Spleen (tissue), 7 donors: ENCODE data around the gene LRIG1.

Source experiments
- POLR2A ChIP-seq, 3 donors: fragments of 450-650 bp; IDR thresholded peaks; one replicate each; pipeline ENCODE4 v1.5.1; 2017; ENCODE audit warnings: antibody characterized with exemption in 3 of 3, mild to moderate bottlenecking in 1 of 3
- POLR2AphosphoS5 ChIP-seq, 3 donors: sonication (generic); formaldehyde crosslinking; IDR thresholded peaks; one replicate each; pipeline ENCODE4 v1.5.1; 2017; ENCODE audit warnings: antibody characterized with exemption in 3 of 3
- TF ChIP-seq, protein P1 (sequence below), 11 experiments: fragments of 200-600 bp in 7 of 11; fragments of 450-650 bp in 4 of 11; sonication (generic) in 4 of 11; IDR thresholded peaks in 8 of 11; conservative IDR thresholded peaks in 3 of 11; 1 replicate in 7 of 11; 2 replicates in 4 of 11; pipeline versions ENCODE4 v1.4.0 to v1.8.0; 2016 to 2021; ENCODE audit warnings: antibody characterized with exemption in 11 of 11, inconsistent platforms in 4 of 11, mild to moderate bottlenecking in 1 of 11
- donor health status: DM: no; HTN: no; CAD: no; lungs with moderate emphysema.
- donor health status: DM: no; HTN: no; CAD: no.
- donor health status: DM: no; HTN: no; CAD: no.

DNA sequence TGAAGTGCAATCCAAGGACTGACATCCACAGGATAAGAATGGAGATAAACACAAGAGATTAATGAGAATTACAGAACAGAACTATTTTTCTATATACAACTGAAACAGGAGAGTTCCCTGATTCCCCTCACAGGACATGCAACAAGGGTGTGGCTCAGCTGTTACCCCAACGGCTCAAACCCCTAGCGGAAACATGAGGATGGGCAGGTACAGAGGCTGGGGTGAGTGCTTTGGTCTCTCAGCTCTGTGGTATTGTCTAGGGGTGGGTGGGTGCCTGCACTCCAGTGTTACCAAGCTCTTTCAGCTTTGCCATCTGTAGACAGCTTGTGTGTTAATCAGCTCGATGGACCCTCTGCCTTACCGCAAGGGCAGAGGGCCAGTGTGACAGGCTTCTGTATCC lies 17.8 kb upstream of the LRIG1 start:
- TF ChIP-seq, protein P1, sequence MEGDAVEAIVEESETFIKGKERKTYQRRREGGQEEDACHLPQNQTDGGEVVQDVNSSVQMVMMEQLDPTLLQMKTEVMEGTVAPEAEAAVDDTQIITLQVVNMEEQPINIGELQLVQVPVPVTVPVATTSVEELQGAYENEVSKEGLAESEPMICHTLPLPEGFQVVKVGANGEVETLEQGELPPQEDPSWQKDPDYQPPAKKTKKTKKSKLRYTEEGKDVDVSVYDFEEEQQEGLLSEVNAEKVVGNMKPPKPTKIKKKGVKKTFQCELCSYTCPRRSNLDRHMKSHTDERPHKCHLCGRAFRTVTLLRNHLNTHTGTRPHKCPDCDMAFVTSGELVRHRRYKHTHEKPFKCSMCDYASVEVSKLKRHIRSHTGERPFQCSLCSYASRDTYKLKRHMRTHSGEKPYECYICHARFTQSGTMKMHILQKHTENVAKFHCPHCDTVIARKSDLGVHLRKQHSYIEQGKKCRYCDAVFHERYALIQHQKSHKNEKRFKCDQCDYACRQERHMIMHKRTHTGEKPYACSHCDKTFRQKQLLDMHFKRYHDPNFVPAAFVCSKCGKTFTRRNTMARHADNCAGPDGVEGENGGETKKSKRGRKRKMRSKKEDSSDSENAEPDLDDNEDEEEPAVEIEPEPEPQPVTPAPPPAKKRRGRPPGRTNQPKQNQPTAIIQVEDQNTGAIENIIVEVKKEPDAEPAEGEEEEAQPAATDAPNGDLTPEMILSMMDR (IDR thresholded peaks at IDR 0.05 in 8 of 11, conservative IDR thresholded peaks at IDR 0.05 in 3 of 11): no peak
- TF ChIP-seq POLR2AphosphoS5 (IDR thresholded peaks at IDR 0.05): no peak
- TF ChIP-seq POLR2A (IDR thresholded peaks at IDR 0.05): no peak
